ENCODE data around the gene SCO1.

The SCO1 gene

GRCh38 chr17:10674704-10675103 lies 22.6 kb downstream of the SCO1 start:
- TF ChIP-seq FOXP2 (optimal IDR thresholded peaks at IDR 0.05; ENCODE audit: control extremely low read depth, extremely low read length, insufficient read depth), result no peak
- DNase-seq (ENCODE audit: low read depth, low spot score), result no peak
- no peaks in the 10 kb centered on the region for H3K9me3 ChIP-seq (ENCODE audit: low read depth, low read length)
- H3K9ac ChIP-seq (ENCODE audit: insufficient read length), result no peak overlapping the region
- H3K27ac ChIP-seq, result no peak overlapping the region
- no peak overlapping the region for H3K4me3 ChIP-seq
- H3K36me3 ChIP-seq (ENCODE audit: insufficient read depth, low read length), result peaks cover 32% of the 10 kb centered on the region

DNA sequence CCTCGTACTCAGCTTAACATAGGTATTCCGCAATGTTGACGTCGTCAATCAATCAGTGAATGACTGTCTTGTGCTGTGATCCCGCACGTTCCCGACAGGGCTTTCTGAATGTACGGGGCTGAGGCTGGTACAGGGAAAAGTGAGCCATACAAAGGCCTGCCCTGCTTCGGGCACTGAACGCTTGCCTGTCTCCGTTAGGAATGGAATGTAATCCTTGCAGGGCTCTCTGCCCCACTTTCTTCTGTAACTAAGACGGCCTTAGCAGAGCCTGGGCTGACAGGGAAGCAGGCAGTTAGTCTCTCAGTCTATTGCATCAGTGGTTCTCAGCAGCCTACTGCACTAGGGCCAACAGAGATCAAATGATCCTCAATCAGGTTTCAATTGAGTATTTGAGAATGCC lies 24.0 kb downstream of the SCO1 start:
- Histone ChIP-seq H3K9ac (ENCODE audit: insufficient read length) (no peak overlapping the region), H3K4me3 (no peak overlapping the region), H3K27ac (no peak overlapping the region), H3K9me3 (ENCODE audit: low read depth, low read length) (no peaks in the 10 kb centered on the region), H3K36me3 (ENCODE audit: insufficient read depth, low read length) (peaks cover 21% of the 10 kb centered on the region)
- DNase-seq (ENCODE audit: low read depth, low spot score), result no peak
- no peak for TF ChIP-seq POLR2AphosphoS5 (IDR thresholded peaks at IDR 0.05; ENCODE audit: borderline replicate concordance, low read depth, low read length)
- no peak for TF ChIP-seq EZH2 (IDR thresholded peaks at IDR 0.05)

GRCh38 chr17:10668775-10669174 lies 28.6 kb downstream of the SCO1 start:
- Histone ChIP-seq H3K27ac (no peak overlapping the region), H3K9me3 (ENCODE audit: low read depth, low read length) (no peaks in the 10 kb centered on the region), H3K9ac (ENCODE audit: insufficient read length) (no peak overlapping the region), H3K4me3 (no peak overlapping the region), H3K36me3 (ENCODE audit: insufficient read depth, low read length) (no peaks in the 10 kb centered on the region)
- DNase-seq (ENCODE audit: low read depth, low spot score), result no peak
- no peak for TF ChIP-seq EZH2 (IDR thresholded peaks at IDR 0.05)
- TF ChIP-seq FOXP2 (optimal IDR thresholded peaks at IDR 0.05; ENCODE audit: control extremely low read depth, extremely low read length, insufficient read depth), result no peak
- TF ChIP-seq POLR2AphosphoS5 (IDR thresholded peaks at IDR 0.05; ENCODE audit: borderline replicate concordance, low read depth, low read length), result no peak

DNA sequence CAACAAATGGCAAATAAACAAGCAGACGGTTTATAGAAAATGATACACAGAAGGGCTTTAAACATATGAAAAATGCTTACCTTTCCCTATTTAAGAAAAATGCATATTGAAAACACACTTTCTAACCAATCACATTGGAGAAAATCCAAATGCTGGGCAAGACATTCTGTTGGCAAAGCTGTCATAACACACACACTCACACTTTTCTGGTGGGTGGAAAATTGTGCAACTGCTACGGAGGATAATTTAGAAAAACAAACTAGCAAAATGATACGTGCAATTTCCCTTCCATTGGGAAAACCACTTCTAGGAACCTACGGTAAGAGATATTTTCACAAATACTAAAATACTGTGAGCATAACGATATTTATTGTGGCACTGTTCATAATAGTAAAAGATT lies 30.4 kb downstream of the SCO1 start:
- Histone ChIP-seq H3K27ac (no peak overlapping the region), H3K36me3 (ENCODE audit: insufficient read depth, low read length) (no peaks in the 10 kb centered on the region), H3K9me3 (ENCODE audit: low read depth, low read length) (no peaks in the 10 kb centered on the region), H3K9ac (ENCODE audit: insufficient read length) (no peak overlapping the region), H3K4me3 (no peak overlapping the region)
- no peak for DNase-seq (ENCODE audit: low read depth, low spot score)
- TF ChIP-seq EZH2 (IDR thresholded peaks at IDR 0.05), result no peak
- TF ChIP-seq FOXP2 (optimal IDR thresholded peaks at IDR 0.05; ENCODE audit: control extremely low read depth, extremely low read length, insufficient read depth), result no peak
- no peak for TF ChIP-seq POLR2AphosphoS5 (IDR thresholded peaks at IDR 0.05; ENCODE audit: borderline replicate concordance, low read depth, low read length)

DNA sequence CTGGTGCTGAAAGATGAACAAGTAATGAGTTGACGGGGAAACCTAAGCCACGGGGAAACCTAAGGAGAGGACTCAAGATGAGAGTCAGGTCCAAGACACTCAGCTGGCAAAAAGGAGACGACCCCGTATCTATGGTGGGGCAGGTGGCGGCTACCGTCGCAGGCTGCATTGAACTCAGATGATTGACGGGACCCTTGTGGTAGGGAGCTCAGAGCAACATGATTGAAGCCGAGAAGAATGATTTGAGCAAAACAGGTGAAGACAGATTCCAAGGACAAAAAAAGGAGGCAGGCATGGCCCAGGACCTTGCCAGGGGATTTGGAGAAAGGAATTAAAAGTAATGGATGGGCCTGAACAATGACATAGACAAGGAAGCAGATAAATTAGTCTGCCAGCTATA lies 32.8 kb downstream of the SCO1 start:
- Histone ChIP-seq H3K27ac (no peak overlapping the region), H3K4me3 (no peak overlapping the region), H3K36me3 (ENCODE audit: insufficient read depth, low read length) (no peaks in the 10 kb centered on the region), H3K9ac (ENCODE audit: insufficient read length) (no peak overlapping the region), H3K9me3 (ENCODE audit: low read depth, low read length) (no peaks in the 10 kb centered on the region)
- no peak for TF ChIP-seq EZH2 (IDR thresholded peaks at IDR 0.05)
- no peak for TF ChIP-seq POLR2AphosphoS5 (IDR thresholded peaks at IDR 0.05; ENCODE audit: borderline replicate concordance, low read depth, low read length)
- TF ChIP-seq FOXP2 (optimal IDR thresholded peaks at IDR 0.05; ENCODE audit: control extremely low read depth, extremely low read length, insufficient read depth), result no peak
- DNase-seq (ENCODE audit: low read depth, low spot score), result no peak

DNA sequence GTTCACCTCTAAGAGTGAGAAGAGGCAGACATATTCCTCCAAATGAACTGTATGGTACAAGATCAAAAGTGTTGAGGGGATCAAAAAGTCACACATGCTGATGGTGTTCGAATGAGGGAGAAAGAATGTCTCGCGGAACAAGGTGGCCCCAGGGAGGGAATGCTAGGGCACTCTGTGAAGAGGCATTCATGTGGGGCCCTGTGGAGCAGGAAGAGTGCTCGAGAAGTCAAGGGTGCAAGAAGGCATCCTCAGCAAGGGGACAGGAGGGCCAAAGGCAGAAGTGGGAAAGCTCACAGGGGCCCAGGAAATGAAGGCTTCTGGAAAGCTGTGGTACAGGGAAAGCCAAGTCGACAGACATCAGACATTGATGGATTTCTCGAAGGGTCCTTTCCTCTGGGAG lies 34.1 kb downstream of the SCO1 start:
- no peak for DNase-seq (ENCODE audit: low read depth, low spot score)
- no peak overlapping the region for H3K9ac ChIP-seq (ENCODE audit: insufficient read length)
- no peak overlapping the region for H3K4me3 ChIP-seq
- no peaks in the 10 kb centered on the region for H3K36me3 ChIP-seq (ENCODE audit: insufficient read depth, low read length)
- H3K9me3 ChIP-seq (ENCODE audit: low read depth, low read length), result no peaks in the 10 kb centered on the region
- no peak overlapping the region for H3K27ac ChIP-seq
- TF ChIP-seq EZH2 (IDR thresholded peaks at IDR 0.05) (no peak), POLR2AphosphoS5 (IDR thresholded peaks at IDR 0.05; ENCODE audit: borderline replicate concordance, low read depth, low read length) (no peak), FOXP2 (optimal IDR thresholded peaks at IDR 0.05; ENCODE audit: control extremely low read depth, extremely low read length, insufficient read depth) (no peak)

DNA sequence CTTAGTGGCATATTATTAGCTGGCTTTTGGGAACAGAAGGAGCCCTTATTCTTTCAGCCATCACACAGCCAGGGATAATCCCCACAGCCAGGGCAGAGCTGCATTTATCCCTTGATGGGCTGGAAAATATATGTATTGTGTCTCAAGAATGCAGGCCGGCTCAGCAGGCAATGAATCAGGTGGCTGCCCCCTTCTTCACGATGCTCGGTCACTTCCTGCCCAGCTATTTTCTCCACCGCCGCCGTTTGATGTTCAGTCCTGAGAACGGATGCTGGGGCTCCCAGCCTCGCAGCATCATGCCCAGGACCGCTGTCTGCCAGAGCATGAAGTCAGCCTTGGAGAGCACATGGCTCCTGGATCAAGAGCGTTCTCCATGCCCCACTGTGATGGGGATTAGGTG lies 35.9 kb downstream of the SCO1 start:
- no peaks in the 10 kb centered on the region for H3K36me3 ChIP-seq (ENCODE audit: insufficient read depth, low read length)
- H3K9ac ChIP-seq (ENCODE audit: insufficient read length), result no peak overlapping the region
- H3K9me3 ChIP-seq (ENCODE audit: low read depth, low read length), result no peaks in the 10 kb centered on the region
- TF ChIP-seq FOXP2 (optimal IDR thresholded peaks at IDR 0.05; ENCODE audit: control extremely low read depth, extremely low read length, insufficient read depth), result no peak
- no peak for TF ChIP-seq POLR2AphosphoS5 (IDR thresholded peaks at IDR 0.05; ENCODE audit: borderline replicate concordance, low read depth, low read length)
- DNase-seq (ENCODE audit: low read depth, low spot score), result no peak
- no peak overlapping the region for H3K4me3 ChIP-seq
- H3K27ac ChIP-seq, result no peak overlapping the region

- Histone ChIP-seq H3K9ac (ENCODE audit: insufficient read length) (no peak overlapping the region), H3K4me3 (no peak overlapping the region), H3K27ac (no peak overlapping the region), H3K36me3 (ENCODE audit: insufficient read depth, low read length) (no peaks in the 10 kb centered on the region), H3K9me3 (ENCODE audit: low read depth, low read length) (no peaks in the 10 kb centered on the region)
- no peak for DNase-seq (ENCODE audit: low read depth, low spot score)
- no peak for TF ChIP-seq EZH2 (IDR thresholded peaks at IDR 0.05)
- TF ChIP-seq FOXP2 (optimal IDR thresholded peaks at IDR 0.05; ENCODE audit: control extremely low read depth, extremely low read length, insufficient read depth), result no peak
- no peak for TF ChIP-seq POLR2AphosphoS5 (IDR thresholded peaks at IDR 0.05; ENCODE audit: borderline replicate concordance, low read depth, low read length)
These were observed 39.5 kb downstream of the SCO1 start for GRCh38 chr17:10657879-10658278.

- Histone ChIP-seq H3K27ac (no peak within 1 kb of the TSS), H3K9me3 (ENCODE audit: low read depth, low read length) (no peaks in the 10 kb centered on the region), H3K36me3 (ENCODE audit: insufficient read depth, low read length) (no peaks in the 10 kb centered on the region), H3K4me3 (no peak within 1 kb of the TSS), H3K9ac (ENCODE audit: insufficient read length) (no peak within 1 kb of the TSS)
- TF ChIP-seq EZH2 (IDR thresholded peaks at IDR 0.05) (no peak), POLR2AphosphoS5 (IDR thresholded peaks at IDR 0.05; ENCODE audit: borderline replicate concordance, low read depth, low read length) (no peak), FOXP2 (optimal IDR thresholded peaks at IDR 0.05; ENCODE audit: control extremely low read depth, extremely low read length, insufficient read depth) (no peak)
- no peak for DNase-seq (ENCODE audit: low read depth, low spot score)
These were observed 40.2 kb downstream of the SCO1 start, which contains the start of gene MYH3 for GRCh38 chr17:10657148-10657547. Gene MYH3, minus strand, starts transcription at chr17:10657309. Its CDS starts 2,245 bp downstream, at chr17:10655064.
